WTC11 (cell line): Measurements from ENCODE around the gene PARPBP. TPM values are rescaled to one million over a fixed set of nuclear protein-coding genes. Genes with fewer than 3 reads are reported as not detected.
A peak's percentile ranks its signal among the peaks of the same experiment; 100 is the strongest.

Experiments used
- ATAC-seq: fragments of 200-7000 bp; cut with Tn5 transposase; 2 replicates; pipeline ENCODE4 v1.10.0; 2021; ENCODE audit warnings: mild to moderate bottlenecking, moderate library complexity
- CTCF ChIA-PET: fragments of 300-600 bp; sonication (Branson Sonifier 250); formaldehyde crosslinking; loops from one replicate; lab custom pipeline; 2021; ENCODE audit warnings: antibody characterized with exemption; lab: Charles Lee
- POLR2A ChIA-PET: fragments of 350-600 bp; sonication (Branson Sonifier 250); formaldehyde crosslinking; loops from one replicate; lab custom pipeline; 2021; ENCODE audit warnings: antibody characterized with exemption; lab: Charles Lee
- DNase-seq: peaks from one replicate; pipeline ENCODE4 v3.0.0; 2021; ENCODE audit warnings: low spot score
- H3K27ac Mint-ChIP-seq: 2 replicates; pipeline ENCODE4 v1.8.0; 2021; ENCODE audit warnings: mixed read lengths
- H3K27me3 Mint-ChIP-seq: 2 replicates; pipeline ENCODE4 v1.8.0; 2021; ENCODE audit warnings: low read depth, mild to moderate bottlenecking, moderate library complexity, mixed read lengths
- H3K36me3 Mint-ChIP-seq: 2 replicates; pipeline ENCODE4 v1.8.0; 2021; ENCODE audit warnings: mixed read lengths
- H3K4me1 Mint-ChIP-seq: 2 replicates; pipeline ENCODE4 v1.8.0; 2022; ENCODE audit warnings: mixed read lengths
- H3K4me3 Mint-ChIP-seq: 2 replicates; pipeline ENCODE4 v1.8.0; 2021; ENCODE audit warnings: mild to moderate bottlenecking, moderate library complexity, mixed read lengths
- H3K9me3 Mint-ChIP-seq: 2 replicates; pipeline ENCODE4 v1.8.0; 2021; ENCODE audit warnings: mixed read lengths
- ESRRA ChIP-seq: sonication (generic); formaldehyde crosslinking; IDR thresholded peaks from 2 replicates; pipeline ENCODE4 v1.8.1; 2022; ENCODE audit warnings: mild to moderate bottlenecking, missing genetic modification reagents, borderline replicate concordance
- IRF2 ChIP-seq: sonication (generic); formaldehyde crosslinking; IDR thresholded peaks from 2 replicates; pipeline ENCODE4 v1.8.0; 2022; ENCODE audit warnings: low read depth, missing genetic modification reagents, borderline replicate concordance
- NFE2L1 ChIP-seq: sonication (generic); formaldehyde crosslinking; IDR thresholded peaks from 2 replicates; pipeline ENCODE4 v1.8.1; 2023; ENCODE audit warnings: missing genetic modification reagents
- OVOL2 ChIP-seq: fragments of 250-450 bp; sonication (Bioruptor Pico); IDR thresholded peaks from 2 replicates; pipeline ENCODE4 v1.9.0; 2021; ENCODE audit warnings: mild to moderate bottlenecking, borderline replicate concordance
- PRRX2 ChIP-seq: fragments of 250-450 bp; sonication (Bioruptor Pico); IDR thresholded peaks from 2 replicates; pipeline ENCODE4 v1.8.0; 2021; ENCODE audit warnings: mild to moderate bottlenecking
- SMAD4 ChIP-seq: sonication (generic); formaldehyde crosslinking; IDR thresholded peaks from 2 replicates; pipeline ENCODE4 v1.8.0; 2022; ENCODE audit warnings: mild to moderate bottlenecking, missing genetic modification reagents
- SOX15 ChIP-seq: fragments of 250-450 bp; sonication (Bioruptor Pico); IDR thresholded peaks from 2 replicates; pipeline ENCODE4 v1.9.0; 2021; ENCODE audit warnings: mild to moderate bottlenecking
- ZNF423 ChIP-seq: fragments of 250-450 bp; sonication (Bioruptor Pico); IDR thresholded peaks from 2 replicates; pipeline ENCODE4 v2.1.2; 2022; ENCODE audit warnings: mild to moderate bottlenecking, moderate library complexity
- total RNA-seq: library from RNA; stranded (reverse); gene quantifications from 3 replicates; pipeline ENCODE4 v1.2.3, GENCODE V29; 2021
- TF ChIP-seq, protein P1 (sequence below): sonication (generic); formaldehyde crosslinking; IDR thresholded peaks from 2 replicates; pipeline ENCODE4 v1.8.0; 2022; ENCODE audit warnings: mild to moderate bottlenecking, missing genetic modification reagents
- TF ChIP-seq, protein P2 (sequence below): fragments of 250-450 bp; sonication (Bioruptor Pico); IDR thresholded peaks from 2 replicates; pipeline ENCODE4 v1.9.0; 2021; ENCODE audit warnings: mild to moderate bottlenecking, borderline replicate concordance
- TF ChIP-seq, protein P3 (sequence below): sonication (generic); formaldehyde crosslinking; IDR thresholded peaks from 2 replicates; pipeline ENCODE4 v1.8.1; 2023; ENCODE audit warnings: mild to moderate bottlenecking, missing genetic modification reagents, borderline replicate concordance
- TF ChIP-seq, protein P4 (sequence below): fragments of 250-450 bp; sonication (Bioruptor Pico); IDR thresholded peaks from 2 replicates; pipeline ENCODE4 v1.9.0; 2021; ENCODE audit warnings: mild to moderate bottlenecking
- TF ChIP-seq, protein P5 (sequence below): sonication (generic); formaldehyde crosslinking; IDR thresholded peaks from 2 replicates; pipeline ENCODE4 v1.8.1; 2022; ENCODE audit warnings: mild to moderate bottlenecking, missing genetic modification reagents, moderate library complexity, borderline replicate concordance
- TF ChIP-seq, protein P6 (sequence below): fragments of 200-600 bp; IDR thresholded peaks from 2 replicates; pipeline ENCODE4 v1.8.0; 2022; ENCODE audit warnings: antibody characterized with exemption
- TF ChIP-seq, protein P7 (sequence below): sonication (generic); formaldehyde crosslinking; IDR thresholded peaks from 2 replicates; pipeline ENCODE4 v1.8.0; 2023; ENCODE audit warnings: missing genetic modification reagents, mild to moderate bottlenecking, borderline replicate concordance

The PARPBP gene
- total RNA-seq, 1 experiment from 2014 or later, result 19.2 TPM

DNA sequence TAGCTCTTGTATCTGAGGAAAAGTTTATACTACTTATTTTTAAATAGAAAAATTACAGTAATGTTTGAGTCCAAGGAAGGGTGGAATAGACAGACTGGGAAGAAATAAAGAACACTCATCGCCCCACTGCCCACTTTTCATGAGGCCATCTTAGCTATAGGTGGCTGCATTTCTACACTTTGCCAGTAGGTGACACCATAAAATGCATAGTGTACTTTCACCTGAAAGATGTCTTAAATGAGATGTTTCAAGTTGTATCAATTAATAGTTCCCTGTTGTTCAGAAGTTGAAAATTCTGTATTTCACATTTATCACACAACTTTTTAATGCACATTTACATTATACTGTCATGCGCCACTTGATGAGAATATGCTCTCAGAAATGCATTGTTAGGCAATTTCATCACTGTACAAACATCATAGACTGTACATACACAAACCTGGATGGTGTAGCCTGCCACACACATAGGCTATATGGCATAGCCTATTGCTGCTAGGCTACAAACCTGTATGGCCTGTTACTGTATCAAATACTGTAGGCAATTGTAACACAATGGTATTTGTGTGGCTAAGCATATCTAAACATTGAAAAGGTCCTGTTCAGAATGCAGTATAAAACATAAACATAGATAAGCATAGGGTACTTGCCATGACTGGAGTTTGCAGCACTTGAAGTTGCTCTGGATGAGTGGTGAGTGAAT, 50.1 kb downstream of the PARPBP start:
- H3K4me1 Mint-ChIP-seq, result no peaks in the 10 kb centered on the region
- no peak for DNase-seq

DNA sequence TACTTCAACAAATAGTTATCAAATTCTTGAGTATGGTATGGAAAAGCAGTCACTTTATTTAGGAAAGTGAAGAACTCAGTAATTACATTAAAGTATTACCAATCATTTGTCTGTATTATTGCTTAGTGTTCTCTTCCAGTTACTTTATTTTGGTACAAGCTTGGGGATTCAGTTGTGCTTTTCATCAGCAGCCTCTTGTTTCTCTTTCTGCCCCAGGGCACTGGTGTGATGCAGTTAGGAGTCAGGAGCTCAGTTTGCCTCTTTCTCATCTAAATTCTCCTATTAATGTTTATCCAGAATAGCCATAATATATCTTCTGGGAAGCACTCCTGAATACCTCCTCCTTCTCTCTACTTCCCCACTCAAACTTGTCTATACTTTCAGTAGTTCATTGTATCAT, 52.0 kb downstream of the PARPBP start:
- POLR2A ChIA-PET, result interaction anchor here (0.7 kb wide), 1 partner anchor 10 kb away, joined by 4 read pairs; no protein-coding TSS in a partner anchor
- CTCF ChIA-PET, result no interaction called here
- no peaks in the 10 kb centered on the region for H3K4me1 Mint-ChIP-seq
- no peaks in the 10 kb centered on the region for H3K9me3 Mint-ChIP-seq
- H3K36me3 Mint-ChIP-seq, result peaks cover 3% of the 10 kb centered on the region; the same call in 1 of the 2 replicates
- H3K4me3 Mint-ChIP-seq, result no peak overlapping the region
- H3K27ac Mint-ChIP-seq, result no peak overlapping the region; the same call in 1 of the 2 replicates
- ATAC-seq (no peak), DNase-seq (no peak)
- no peaks in the 10 kb centered on the region for H3K27me3 Mint-ChIP-seq
- TF ChIP-seq, protein P1, sequence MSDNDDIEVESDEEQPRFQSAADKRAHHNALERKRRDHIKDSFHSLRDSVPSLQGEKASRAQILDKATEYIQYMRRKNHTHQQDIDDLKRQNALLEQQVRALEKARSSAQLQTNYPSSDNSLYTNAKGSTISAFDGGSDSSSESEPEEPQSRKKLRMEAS (CRISPR knock-in tag), result no peak
- no peak for TF ChIP-seq SMAD4 (CRISPR knock-in tag)
- no peak for TF ChIP-seq ZNF423 (CRISPR knock-in tag)
- TF ChIP-seq, protein P2, sequence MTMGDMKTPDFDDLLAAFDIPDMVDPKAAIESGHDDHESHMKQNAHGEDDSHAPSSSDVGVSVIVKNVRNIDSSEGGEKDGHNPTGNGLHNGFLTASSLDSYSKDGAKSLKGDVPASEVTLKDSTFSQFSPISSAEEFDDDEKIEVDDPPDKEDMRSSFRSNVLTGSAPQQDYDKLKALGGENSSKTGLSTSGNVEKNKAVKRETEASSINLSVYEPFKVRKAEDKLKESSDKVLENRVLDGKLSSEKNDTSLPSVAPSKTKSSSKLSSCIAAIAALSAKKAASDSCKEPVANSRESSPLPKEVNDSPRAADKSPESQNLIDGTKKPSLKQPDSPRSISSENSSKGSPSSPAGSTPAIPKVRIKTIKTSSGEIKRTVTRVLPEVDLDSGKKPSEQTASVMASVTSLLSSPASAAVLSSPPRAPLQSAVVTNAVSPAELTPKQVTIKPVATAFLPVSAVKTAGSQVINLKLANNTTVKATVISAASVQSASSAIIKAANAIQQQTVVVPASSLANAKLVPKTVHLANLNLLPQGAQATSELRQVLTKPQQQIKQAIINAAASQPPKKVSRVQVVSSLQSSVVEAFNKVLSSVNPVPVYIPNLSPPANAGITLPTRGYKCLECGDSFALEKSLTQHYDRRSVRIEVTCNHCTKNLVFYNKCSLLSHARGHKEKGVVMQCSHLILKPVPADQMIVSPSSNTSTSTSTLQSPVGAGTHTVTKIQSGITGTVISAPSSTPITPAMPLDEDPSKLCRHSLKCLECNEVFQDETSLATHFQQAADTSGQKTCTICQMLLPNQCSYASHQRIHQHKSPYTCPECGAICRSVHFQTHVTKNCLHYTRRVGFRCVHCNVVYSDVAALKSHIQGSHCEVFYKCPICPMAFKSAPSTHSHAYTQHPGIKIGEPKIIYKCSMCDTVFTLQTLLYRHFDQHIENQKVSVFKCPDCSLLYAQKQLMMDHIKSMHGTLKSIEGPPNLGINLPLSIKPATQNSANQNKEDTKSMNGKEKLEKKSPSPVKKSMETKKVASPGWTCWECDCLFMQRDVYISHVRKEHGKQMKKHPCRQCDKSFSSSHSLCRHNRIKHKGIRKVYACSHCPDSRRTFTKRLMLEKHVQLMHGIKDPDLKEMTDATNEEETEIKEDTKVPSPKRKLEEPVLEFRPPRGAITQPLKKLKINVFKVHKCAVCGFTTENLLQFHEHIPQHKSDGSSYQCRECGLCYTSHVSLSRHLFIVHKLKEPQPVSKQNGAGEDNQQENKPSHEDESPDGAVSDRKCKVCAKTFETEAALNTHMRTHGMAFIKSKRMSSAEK (CRISPR knock-in tag), result no peak
- TF ChIP-seq OVOL2, result no peak
- no peak for TF ChIP-seq NFE2L1 (CRISPR knock-in tag)
- TF ChIP-seq IRF2 (CRISPR knock-in tag), result no peak
- TF ChIP-seq, protein P3, sequence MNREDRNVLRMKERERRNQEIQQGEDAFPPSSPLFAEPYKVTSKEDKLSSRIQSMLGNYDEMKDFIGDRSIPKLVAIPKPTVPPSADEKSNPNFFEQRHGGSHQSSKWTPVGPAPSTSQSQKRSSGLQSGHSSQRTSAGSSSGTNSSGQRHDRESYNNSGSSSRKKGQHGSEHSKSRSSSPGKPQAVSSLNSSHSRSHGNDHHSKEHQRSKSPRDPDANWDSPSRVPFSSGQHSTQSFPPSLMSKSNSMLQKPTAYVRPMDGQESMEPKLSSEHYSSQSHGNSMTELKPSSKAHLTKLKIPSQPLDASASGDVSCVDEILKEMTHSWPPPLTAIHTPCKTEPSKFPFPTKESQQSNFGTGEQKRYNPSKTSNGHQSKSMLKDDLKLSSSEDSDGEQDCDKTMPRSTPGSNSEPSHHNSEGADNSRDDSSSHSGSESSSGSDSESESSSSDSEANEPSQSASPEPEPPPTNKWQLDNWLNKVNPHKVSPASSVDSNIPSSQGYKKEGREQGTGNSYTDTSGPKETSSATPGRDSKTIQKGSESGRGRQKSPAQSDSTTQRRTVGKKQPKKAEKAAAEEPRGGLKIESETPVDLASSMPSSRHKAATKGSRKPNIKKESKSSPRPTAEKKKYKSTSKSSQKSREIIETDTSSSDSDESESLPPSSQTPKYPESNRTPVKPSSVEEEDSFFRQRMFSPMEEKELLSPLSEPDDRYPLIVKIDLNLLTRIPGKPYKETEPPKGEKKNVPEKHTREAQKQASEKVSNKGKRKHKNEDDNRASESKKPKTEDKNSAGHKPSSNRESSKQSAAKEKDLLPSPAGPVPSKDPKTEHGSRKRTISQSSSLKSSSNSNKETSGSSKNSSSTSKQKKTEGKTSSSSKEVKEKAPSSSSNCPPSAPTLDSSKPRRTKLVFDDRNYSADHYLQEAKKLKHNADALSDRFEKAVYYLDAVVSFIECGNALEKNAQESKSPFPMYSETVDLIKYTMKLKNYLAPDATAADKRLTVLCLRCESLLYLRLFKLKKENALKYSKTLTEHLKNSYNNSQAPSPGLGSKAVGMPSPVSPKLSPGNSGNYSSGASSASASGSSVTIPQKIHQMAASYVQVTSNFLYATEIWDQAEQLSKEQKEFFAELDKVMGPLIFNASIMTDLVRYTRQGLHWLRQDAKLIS (CRISPR knock-in tag), result no peak
- TF ChIP-seq, protein P4, sequence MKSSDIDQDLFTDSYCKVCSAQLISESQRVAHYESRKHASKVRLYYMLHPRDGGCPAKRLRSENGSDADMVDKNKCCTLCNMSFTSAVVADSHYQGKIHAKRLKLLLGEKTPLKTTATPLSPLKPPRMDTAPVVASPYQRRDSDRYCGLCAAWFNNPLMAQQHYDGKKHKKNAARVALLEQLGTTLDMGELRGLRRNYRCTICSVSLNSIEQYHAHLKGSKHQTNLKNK (CRISPR knock-in tag), result no peak
- TF ChIP-seq, protein P5, sequence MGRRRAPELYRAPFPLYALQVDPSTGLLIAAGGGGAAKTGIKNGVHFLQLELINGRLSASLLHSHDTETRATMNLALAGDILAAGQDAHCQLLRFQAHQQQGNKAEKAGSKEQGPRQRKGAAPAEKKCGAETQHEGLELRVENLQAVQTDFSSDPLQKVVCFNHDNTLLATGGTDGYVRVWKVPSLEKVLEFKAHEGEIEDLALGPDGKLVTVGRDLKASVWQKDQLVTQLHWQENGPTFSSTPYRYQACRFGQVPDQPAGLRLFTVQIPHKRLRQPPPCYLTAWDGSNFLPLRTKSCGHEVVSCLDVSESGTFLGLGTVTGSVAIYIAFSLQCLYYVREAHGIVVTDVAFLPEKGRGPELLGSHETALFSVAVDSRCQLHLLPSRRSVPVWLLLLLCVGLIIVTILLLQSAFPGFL (CRISPR knock-in tag), result no peak

More for the DNA sequence above, 50.1 kb downstream of the PARPBP start:
- Mint-ChIP-seq H3K4me3 (no peak overlapping the region), H3K27me3 (no peaks in the 10 kb centered on the region), H3K9me3 (no peaks in the 10 kb centered on the region), H3K27ac (no peak overlapping the region), H3K36me3 (peaks cover 5% of the 10 kb centered on the region; the same call in 1 of the 2 replicates)
- no peak for TF ChIP-seq SOX15 (CRISPR knock-in tag)
- TF ChIP-seq, protein P6, sequence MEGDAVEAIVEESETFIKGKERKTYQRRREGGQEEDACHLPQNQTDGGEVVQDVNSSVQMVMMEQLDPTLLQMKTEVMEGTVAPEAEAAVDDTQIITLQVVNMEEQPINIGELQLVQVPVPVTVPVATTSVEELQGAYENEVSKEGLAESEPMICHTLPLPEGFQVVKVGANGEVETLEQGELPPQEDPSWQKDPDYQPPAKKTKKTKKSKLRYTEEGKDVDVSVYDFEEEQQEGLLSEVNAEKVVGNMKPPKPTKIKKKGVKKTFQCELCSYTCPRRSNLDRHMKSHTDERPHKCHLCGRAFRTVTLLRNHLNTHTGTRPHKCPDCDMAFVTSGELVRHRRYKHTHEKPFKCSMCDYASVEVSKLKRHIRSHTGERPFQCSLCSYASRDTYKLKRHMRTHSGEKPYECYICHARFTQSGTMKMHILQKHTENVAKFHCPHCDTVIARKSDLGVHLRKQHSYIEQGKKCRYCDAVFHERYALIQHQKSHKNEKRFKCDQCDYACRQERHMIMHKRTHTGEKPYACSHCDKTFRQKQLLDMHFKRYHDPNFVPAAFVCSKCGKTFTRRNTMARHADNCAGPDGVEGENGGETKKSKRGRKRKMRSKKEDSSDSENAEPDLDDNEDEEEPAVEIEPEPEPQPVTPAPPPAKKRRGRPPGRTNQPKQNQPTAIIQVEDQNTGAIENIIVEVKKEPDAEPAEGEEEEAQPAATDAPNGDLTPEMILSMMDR, result peak; percentile 65
- TF ChIP-seq, protein P7, sequence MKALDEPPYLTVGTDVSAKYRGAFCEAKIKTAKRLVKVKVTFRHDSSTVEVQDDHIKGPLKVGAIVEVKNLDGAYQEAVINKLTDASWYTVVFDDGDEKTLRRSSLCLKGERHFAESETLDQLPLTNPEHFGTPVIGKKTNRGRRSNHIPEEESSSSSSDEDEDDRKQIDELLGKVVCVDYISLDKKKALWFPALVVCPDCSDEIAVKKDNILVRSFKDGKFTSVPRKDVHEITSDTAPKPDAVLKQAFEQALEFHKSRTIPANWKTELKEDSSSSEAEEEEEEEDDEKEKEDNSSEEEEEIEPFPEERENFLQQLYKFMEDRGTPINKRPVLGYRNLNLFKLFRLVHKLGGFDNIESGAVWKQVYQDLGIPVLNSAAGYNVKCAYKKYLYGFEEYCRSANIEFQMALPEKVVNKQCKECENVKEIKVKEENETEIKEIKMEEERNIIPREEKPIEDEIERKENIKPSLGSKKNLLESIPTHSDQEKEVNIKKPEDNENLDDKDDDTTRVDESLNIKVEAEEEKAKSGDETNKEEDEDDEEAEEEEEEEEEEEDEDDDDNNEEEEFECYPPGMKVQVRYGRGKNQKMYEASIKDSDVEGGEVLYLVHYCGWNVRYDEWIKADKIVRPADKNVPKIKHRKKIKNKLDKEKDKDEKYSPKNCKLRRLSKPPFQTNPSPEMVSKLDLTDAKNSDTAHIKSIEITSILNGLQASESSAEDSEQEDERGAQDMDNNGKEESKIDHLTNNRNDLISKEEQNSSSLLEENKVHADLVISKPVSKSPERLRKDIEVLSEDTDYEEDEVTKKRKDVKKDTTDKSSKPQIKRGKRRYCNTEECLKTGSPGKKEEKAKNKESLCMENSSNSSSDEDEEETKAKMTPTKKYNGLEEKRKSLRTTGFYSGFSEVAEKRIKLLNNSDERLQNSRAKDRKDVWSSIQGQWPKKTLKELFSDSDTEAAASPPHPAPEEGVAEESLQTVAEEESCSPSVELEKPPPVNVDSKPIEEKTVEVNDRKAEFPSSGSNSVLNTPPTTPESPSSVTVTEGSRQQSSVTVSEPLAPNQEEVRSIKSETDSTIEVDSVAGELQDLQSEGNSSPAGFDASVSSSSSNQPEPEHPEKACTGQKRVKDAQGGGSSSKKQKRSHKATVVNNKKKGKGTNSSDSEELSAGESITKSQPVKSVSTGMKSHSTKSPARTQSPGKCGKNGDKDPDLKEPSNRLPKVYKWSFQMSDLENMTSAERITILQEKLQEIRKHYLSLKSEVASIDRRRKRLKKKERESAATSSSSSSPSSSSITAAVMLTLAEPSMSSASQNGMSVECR (CRISPR knock-in tag), result no peak
- no peak for TF ChIP-seq ESRRA
- TF ChIP-seq PRRX2, result no peak
- ChIA-PET CTCF (interaction anchor here (0.6 to 1.7 kb wide), 13 partner anchors 10 to 641 kb away, joined by 3 to 8 read pairs (median 3); no protein-coding TSS in a partner anchor), POLR2A (interaction anchor here (0.6 kb wide), 1 partner anchor 726 kb away, joined by 9 read pairs; no protein-coding TSS in a partner anchor)
- ATAC-seq, result peak; percentile 73
